Epithelial cell of proximal tubule (primary cell): Measurements from ENCODE around the gene COL1A2. TPM values are rescaled to one million over a fixed set of nuclear protein-coding genes. Genes with fewer than 3 reads are reported as not detected.

Experiments
- DNase-seq: peaks from one replicate; pipeline ENCODE4 v3.0.0-alpha.2; 2011; ENCODE audit warnings: low read depth
- H3K4me3 ChIP-seq: 2 replicates; pipeline ENCODE4 v1.5.1; 2011; ENCODE audit warnings: low read depth, mild to moderate bottlenecking, low read length
- total RNA-seq: library from RNA; depleted of rRNA; stranded (reverse); fragments of >200 nt; gene quantifications from 2 replicates; pipeline ENCODE4 v1.2.3, GENCODE V29; 2015
- TF ChIP-seq, protein P1 (sequence below): conservative IDR thresholded peaks from 2 replicates; pipeline ENCODE4 v1.5.1; 2012; ENCODE audit warnings: low read depth, mild to moderate bottlenecking, low read length

COL1A2 gene
- total RNA-seq, 1 donor from 2014 or later, result 10.9 TPM

DNA sequence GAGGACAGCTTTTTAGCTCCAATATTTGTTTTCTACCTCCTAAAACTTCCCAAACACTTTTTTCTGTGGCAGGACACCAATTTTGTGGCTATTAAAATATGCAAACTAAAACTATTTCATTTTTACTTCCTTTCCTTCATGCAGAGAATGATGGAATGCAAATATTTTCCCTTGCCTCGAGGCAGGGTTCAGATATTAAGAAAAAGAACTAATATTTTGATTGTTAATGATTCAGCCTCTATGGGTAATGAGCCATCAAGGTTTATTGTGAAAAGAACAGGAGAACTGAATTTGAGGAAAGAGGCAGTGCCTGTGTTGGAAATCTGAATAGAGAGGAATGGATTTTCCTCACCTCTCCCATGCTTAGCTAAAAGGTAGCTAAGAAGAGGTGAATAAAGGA lies 71.8 kb downstream of the COL1A2 start:
- no peak for DNase-seq
- TF ChIP-seq, protein P1, sequence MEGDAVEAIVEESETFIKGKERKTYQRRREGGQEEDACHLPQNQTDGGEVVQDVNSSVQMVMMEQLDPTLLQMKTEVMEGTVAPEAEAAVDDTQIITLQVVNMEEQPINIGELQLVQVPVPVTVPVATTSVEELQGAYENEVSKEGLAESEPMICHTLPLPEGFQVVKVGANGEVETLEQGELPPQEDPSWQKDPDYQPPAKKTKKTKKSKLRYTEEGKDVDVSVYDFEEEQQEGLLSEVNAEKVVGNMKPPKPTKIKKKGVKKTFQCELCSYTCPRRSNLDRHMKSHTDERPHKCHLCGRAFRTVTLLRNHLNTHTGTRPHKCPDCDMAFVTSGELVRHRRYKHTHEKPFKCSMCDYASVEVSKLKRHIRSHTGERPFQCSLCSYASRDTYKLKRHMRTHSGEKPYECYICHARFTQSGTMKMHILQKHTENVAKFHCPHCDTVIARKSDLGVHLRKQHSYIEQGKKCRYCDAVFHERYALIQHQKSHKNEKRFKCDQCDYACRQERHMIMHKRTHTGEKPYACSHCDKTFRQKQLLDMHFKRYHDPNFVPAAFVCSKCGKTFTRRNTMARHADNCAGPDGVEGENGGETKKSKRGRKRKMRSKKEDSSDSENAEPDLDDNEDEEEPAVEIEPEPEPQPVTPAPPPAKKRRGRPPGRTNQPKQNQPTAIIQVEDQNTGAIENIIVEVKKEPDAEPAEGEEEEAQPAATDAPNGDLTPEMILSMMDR, result no peak
- H3K4me3 ChIP-seq, result no peak overlapping the region

DNA sequence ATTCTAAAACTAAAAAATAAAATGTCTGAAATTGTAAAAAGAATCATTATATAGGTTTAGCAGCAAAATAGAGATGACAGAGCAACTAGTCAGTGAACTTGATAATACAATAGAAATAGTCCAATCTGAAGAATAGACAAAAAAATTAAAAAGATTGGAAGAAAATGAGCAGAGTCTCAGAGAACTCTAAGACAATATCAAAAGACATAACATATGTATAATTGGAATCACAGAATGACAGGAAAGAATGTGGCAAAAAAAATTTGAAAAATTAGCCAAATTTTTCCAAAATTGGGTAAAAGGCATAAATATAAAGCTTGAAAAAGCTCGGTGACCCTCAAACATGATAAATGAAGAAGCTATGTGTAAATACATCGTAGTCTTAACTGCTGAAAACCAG lies 76.9 kb downstream of the COL1A2 start:
- no peak for DNase-seq
- no peak overlapping the region for H3K4me3 ChIP-seq
- TF ChIP-seq, protein P1, result no peak

DNA sequence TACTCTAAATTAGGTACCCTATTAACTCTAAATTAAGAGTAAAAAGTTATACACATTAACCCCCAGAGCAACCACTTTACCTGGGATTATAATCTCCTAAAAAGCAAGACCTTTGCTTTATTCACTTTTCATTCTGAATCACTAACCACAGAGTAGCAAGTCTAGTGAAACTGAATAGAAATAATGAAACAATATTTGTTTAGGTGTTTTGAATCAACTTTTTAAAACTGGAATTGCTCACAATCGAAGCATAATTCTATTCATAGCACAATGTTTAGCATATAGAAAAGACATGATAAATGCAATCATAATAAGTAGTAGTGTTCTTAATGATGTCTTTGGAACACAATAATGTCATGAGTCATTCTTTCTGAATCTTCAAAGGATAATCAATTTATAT lies 77.9 kb downstream of the COL1A2 start:
- TF ChIP-seq, protein P1, result no peak
- no peak for DNase-seq
- H3K4me3 ChIP-seq, result no peak overlapping the region

DNA sequence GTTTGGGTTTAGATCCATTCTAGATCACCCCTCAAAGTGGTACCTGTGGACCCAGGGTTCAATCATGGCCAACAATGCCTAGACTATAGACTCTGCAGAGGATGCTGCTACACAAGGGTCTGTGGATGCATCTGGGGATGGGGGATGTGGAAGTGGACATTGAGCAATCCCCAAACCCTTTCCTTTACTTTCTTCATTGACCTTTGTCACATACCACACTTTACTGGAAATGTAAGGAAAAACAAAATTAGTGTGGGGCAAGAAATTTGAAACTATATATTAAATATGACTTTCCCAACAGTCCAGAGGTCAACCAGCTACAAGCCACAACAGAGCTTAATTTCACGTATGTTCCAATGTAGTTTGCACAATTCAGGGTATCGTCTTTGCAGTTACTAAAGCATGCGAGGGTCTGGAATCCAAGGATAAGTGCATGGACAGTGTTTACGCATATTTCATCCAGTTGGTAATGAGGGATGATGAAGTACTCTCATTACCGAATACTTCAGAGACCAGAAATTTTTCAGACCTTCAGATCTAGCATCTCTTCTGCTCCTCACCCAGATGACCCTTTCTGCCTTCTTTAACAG lies 81.7 kb downstream of the COL1A2 start:
- no peak for DNase-seq
- no peak overlapping the region for H3K4me3 ChIP-seq
- TF ChIP-seq, protein P1, result no peak

DNA sequence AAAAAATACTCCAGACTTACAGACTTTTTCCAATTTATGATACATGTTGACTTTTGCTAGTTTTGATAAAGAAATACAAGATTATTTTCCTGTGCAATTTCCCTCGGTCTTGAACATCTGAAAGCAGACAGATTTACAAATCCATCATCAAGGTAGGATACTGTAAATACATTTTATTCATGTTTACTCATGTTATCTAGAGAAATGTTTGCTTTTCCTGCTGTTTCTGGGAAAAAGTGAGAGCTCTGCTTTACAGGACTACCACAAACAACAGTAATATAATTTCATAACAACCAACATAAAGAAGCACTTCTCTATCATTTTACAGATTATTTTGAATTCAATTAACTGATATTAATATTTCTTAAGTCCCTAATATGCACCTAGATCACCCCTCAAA lies 83.2 kb downstream of the COL1A2 start:
- DNase-seq, result no peak
- no peak overlapping the region for H3K4me3 ChIP-seq
- TF ChIP-seq, protein P1, result no peak

DNA sequence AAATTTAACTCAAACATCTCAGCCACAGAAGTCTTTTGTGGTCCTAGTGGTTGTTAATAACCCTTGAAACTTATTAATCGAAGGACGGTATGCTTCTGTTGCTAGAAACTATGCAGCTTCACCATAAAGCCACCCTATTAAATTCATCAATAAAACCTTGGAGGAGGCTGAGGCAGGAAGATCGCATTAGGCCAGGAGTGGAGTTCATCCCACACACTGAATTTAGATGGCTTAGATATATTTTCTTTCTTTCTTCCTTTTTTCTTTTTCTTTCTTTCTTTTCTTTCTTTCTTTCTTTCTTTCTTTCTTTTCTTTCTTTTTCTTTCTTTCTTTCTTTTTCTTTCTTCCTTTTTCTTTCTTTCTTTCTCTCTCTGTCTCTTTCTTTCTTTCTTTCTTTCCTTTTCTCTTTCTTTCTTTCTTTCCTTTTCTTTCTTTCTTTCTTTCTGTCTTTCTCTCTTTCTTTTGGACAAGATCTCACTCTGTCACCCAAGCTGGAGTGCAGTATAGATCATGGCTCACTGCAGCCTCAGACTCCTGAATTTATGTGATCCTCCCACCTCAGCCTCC lies 84.0 kb downstream of the COL1A2 start:
- no peak for DNase-seq
- no peak overlapping the region for H3K4me3 ChIP-seq
- TF ChIP-seq, protein P1, result no peak

Other genes with a start within 250 kb of the COL1A2 start
- 10.9 and 11.6 TPM in 2 replicates for gene CASD1, start 114.9 kb downstream of the COL1A2 start, total RNA-seq